NCI-H748 treated with DMSO at 0.1 percent for 48 hours (cell line): ENCODE data around the gene AKAP8L.
"Not testable (repeated sequence)": the region's sequence is repeated elsewhere in the genome, so short reads cannot be mapped to it uniquely, and the experiment has no call there.

Source experiments
- DNase-seq: peaks from one replicate; lab custom pipeline; 2025; lab: John Stamatoyannopoulos, UW

AKAP8L gene

DNA sequence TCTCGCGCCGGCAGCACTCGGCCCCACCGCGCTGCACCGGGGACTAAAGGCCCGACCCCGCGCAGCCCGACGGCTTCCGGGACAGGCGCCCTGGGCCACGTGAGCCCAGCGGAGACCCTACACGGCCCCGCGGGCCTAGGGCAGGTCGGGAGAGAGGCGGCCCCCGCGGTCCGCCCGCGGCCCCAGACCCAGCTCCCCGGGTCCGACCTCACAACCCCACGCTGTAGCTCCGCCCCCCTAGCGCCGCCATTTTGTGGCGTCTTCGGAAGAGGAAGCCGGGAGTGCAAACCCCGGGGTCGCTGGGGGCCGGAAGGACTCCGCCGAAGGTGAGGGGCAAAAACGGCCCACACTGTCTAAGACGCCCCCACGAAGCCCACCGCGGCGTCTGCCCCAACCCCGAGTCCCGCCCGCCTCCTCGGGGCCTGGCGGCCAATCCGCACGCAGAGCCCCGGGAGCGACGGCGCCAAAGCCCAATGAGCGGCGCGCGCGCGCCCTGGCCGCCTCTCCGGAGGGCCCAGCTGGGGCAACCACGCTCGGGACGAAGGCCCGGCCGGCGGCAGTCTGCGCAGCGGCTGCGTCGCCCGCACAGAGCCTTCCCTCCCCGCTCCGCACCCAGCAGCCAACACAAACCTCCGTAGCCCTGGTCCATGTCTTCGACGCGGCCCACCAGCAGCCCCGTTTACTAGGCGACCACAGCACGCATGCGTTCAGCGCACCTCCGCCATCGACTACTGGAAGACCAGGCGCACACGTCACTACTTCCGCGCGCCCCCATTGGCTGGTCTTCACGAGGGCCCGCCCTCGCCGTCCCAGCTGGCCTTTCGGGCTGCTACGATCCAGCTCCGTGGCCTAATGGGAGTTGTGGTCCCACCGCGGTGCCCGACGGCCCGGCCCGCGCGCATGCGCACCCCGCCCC is 39.4 kb downstream of the AKAP8L start, which contains the start of gene AKAP8:
TSS of gene AKAP8 (minus strand) at position 705 of the 916 bp plus-strand sequence. CDS start at position 649, 56 bp downstream.
- peak; percentile 80 for DNase-seq

DNA sequence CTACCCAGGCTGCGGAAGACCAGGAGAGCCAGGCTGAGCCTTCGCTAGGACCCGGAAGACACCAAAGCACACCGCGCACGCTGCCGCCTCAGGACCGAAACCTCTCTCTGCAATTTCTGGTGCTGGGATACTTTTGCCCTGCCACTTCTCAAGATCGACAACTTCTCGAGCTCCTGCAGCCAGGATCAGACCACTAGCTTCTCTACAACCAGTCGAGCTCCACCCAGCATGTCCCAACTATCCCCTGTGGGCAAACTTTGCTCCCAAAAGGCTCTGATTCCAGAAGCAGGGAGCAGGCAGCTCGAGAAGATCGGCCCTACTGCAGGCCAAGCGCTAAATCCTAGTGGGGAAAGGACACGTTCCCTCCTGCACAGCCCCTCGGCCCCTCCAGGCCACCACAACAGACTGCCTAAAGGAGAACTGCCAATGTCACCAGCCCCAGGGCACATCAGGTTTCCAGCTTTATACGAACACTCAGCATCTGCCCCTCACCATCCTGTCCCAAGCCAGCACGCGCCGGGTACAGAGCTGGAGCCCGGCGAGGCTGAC is 40.2 kb downstream of the AKAP8L start:
- DNase-seq: no peak

DNA sequence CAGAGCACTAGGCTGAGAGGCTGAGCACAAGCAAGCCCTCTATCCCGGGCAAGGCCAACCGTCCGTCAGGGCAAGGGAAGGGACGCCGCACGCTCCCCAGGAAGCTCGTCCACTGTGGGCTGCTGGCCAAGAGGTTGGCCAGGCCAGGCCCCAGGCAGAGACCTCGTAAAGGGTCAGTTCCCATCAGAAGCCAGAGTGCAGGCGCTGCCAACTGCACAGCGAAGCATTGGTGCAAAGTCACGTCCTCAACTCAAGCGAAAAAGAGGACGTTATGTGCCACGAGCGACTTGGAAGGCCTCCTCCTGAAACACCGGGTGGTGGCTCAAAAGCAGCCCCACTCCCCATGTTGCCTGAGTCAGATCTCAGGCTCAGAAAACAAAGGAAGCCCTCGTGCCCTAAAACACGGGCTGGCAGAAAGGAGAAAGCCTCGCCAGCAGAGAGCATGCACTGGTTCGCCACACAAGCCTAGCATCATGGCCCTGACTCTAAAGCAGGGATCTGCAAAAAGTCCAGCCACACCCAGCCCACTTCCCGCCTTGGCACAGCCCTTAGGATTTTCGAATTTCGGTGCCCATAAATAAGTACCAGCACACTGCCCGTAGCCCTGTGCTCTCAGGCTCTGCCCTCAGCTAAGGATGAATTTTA is 43.9 kb downstream of the AKAP8L start:
- no peak for DNase-seq

DNA sequence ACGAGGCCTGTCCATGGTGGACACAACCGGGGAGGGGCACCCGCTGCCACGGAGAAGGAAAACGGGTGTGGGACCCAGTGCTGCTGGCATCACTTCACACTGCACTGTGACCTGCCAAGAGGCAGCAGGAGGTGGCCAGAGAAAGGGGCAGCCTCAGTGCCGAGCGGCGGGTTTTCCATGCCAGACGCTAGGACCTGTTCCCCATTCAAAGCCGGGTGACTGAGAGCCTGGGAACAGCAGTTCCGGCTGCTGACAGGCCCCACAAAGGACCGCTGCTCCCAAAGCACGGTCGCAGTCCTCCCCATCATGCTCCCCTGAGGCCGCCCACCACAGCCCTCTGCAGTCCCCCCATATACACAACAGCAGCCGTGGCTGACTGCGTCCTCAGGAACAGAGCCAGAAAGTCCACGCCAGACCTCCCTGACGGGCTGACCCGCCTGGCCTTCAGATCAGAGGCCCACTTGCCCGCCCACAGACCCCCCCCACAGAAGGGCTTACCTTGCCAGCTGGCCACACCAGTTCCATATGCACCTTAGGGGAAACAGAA is 44.6 kb downstream of the AKAP8L start:
- no peak for DNase-seq

DNA sequence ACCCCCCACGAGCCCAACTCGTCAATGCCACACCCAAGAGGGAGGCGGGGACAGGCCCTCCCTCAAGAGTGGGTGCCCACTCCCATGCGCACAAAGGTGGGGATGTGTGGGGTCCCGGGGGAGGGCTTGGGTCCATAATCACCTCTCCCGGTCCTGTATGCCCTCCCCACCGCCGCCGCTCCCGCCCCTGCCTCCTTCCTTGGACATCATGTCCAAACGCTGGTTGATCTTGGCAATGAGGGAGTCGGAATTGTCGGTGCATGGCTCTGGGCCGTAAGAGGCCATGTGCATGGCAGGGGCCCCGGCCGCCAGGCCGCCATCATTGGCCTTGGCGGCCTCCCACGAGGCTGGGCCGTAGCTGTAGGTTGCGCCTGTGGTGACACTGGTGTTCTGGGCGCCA is 45.1 kb downstream of the AKAP8L start:
- no peak for DNase-seq

DNA sequence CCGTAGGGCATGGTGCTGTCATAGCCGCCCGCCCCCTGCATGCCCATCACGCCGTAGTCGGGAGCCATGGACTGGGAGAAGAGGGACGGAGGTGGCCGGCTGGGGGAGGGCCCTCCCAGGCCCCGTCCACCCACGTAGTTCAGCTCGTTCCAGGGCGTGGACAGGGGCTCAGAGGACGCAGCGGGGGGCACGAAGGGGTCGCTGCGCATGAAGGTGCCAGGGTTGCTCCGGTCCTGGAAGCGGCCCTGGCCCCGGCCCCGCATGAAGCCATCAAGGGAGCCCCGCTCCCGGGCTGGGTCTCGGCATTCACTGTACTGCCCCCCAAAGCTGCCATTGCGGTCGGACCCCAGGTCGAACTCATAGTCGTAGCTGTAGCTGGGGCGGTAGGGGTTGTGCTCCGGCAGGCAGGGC is 45.9 kb downstream of the AKAP8L start:
- no peak for DNase-seq

DNA sequence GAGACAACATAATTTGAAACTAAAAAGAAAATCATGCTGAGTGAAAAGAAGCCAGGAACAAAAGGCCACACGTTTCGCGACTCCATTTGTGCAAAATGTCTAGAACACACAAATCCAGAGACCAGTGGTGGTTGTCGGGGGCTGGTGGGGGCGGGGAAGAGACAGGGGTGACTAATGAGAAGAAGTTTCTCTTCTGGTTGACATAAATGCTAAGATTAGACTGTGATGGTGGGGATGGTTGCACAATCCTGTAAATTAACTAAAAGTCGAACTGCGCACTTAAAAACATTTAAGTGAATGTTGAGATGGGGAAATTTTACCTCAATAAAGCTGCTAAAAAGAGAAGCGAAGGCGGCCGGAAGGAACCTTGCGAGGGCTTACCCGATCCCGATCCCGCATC is 46.3 kb downstream of the AKAP8L start:
- DNase-seq: no peak

DNA sequence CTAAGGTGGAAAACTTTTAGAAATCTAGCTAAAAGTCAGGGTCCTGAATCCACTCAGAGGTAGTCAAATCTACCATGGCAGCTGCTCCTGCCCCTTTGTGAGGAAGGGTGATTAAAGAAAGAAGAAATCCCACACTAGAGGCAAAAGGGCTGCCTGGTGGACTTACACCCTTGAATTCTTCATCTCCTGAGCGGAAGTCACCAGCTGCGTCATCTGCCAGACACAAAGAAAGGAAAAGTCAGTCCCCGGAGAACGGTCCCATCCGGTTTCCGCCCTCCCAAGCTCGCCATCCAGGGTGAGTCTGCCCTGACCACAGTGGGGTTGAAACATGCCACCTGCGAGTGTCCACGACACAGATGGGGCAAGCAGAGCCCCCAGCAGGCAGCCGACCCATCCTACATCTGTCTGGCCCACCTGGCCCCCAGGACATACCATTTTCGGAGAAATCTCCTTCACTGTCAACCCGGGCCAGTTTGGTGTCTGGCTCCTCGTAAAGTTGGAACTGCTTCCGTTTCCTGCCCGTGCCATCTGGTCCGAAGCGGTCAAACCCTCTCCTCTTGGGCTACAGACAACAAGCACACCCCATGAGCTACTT is 46.9 kb downstream of the AKAP8L start:
- no peak for DNase-seq

DNA sequence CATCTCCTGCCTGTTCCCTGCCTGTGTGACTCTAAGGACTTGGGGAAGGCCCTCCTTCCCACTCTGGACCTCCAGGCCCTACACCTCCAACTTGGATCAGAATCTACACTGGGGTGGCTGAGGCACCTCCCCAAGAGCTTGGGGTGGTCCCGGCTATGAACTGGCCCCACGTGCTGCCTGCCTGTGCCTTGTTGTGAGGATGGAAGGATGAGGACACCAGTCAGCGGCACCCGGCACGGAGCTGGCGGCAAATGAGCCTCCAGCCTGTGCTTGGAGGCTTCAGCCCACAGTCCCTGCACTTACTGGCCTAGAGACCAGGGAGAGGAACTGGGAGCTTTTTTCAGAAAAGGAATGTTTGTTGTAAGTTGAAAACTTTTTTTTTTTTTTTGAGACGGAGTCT is 47.7 kb downstream of the AKAP8L start:
- no peak for DNase-seq

DNA sequence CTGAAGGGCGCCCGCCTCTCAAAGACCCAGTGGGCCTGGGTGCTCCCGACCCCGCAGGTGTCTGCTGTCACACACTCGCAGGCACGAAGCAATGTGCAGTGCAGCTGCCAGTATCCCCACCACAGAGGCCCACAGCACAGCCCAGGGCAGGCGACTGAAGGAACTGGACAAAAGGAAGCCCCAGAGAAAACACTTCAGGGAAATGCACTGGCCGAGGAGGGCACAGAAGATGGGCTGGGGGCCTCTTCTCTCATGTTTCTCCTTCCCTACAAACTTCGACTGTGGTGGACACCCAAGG is 49.2 kb downstream of the AKAP8L start:
- no peak for DNase-seq

DNA sequence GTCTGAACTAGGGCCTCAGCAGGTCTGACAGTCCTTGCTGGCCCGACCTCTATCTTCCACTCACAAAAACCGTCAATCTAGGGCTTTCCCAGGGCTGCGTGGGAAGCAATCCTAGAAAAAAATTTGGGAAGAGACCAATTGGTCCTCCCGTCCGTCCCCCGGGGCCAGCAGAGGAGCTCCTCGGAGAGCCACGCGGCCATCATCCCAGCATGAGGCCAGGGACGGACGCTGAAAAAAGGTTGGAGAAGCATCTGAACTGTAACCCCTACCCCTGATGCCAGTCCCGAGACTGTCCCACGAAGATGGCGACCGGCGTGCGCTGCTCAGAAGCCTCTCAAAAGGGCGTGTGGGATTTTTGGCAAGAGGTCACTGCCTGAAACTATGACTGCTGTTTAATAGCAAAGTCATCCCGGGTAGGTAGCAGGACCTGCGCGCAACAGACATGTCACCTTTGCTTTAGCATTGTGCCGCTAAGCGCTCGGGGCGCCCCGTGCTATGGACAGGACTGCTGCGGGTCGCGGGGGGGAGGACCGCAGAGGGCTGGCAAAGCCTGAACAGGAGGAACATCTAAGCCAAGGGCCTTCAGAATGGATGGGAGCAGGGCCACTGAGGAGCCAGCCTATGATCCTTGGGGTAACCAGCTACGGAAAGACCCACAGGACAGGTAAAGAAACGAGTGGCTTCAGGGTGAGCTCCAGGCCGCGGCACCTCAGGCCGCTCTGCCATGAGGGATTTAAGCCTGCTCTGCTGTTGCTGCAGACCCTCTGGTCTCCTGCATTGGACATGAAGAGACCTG is 49.8 kb downstream of the AKAP8L start:
- DNase-seq: no peak

DNA sequence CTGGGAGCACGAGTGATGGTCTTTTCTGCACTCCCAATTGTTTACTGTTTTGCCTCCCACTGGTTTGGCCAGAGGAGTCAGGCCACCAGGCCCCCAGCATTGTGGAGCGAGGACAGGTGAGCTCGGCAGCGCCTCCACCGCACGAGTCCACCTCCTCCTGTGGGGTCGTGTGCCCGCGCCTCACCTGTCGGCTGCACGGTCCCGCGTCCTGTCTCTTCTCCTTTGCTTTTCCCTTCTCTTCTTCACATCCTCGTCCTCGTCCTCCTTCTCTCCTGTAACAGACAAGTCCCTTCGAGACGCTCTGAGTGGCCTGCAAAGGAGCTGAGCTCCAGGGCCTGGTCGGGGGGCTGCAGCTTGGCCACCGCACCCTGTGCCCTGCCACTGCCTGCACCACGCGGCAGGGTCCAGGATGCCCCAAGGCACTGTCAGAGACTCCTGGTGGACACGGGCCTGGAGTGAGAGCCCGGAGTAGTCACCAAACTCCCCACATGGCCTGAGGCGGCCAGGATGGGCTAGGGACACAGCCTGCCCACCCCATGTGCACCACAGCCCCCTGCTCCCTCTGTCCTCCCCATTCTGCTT is 50.6 kb downstream of the AKAP8L start:
- no peak for DNase-seq

DNA sequence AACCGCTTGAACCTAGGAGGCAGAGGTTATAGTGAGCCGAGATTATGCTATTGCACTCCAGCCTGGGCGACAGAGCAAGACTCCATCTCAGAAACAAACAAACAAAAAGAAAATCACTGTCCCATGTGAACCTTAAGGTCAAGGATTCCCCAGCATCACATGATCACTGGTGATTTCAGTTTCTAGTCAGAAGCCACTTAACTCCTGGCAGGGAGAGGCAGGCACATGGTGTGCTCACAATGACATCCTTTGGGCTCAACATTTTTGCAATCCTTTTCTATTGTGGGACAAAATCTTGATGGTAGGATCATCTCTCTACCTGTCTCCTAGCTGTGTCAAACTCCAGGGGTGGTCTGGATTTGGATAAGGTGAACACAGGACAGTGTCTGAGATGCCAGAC is 51.3 kb downstream of the AKAP8L start:
- no peak for DNase-seq

DNA sequence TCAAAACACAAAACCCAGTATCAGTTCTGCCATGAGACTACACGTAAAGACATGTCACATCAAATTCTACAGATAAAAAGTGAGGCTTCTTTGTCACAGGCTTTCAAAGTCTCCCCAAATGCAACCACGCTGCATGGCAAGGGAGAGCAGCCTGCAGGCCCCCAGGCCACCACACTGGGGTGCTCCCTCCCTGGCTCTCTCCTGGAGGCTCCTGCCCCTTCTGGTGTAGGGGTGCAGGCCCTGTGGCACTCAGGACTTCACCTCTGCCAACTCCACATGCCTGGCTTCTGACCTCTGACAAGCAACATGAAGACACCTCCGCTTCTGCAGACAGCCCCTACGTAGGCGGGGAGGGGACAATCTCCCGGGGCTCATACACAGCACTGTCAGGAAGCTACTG is 53.5 kb downstream of the AKAP8L start:
- no peak for DNase-seq

DNA sequence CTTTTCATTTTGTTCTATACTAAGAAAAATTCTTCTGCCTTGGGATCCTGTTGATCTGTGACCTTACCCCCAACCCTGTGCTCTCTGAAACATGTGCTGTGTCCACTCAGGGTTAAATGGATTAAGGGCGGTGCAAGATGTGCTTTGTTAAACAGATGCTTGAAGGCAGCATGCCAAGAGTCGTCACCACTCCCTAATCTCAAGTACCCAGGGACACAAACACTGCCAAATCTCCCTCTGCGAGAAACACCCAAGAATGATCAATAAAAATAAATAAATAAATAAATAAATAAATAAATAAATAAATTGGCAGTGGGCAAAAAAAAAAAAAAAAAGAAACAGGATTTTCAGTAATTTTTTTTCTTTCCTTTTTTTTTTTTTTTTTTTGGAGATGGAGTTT is 55.0 kb downstream of the AKAP8L start:
- not testable (repeated sequence) for DNase-seq

DNA sequence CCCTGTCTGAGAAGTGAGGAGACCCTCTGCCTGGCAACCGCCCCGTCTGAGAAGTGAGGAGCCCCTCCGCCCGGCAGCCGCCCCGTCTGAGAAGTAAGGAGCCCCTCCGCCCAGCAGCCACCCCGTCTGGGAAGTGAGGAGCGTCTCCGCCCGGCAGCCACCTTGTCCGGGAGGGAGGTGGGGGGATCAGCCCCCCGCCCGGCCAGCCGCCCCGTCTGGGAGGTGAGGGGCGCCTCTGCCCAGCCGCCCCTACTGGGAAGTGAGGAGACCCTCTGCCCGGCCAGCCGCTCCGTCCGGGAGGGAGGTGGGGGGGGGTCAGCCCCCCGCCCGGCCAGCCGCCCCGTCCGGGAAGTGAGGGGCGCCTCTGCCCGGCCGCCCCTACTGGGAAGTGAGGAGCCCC is 55.7 kb downstream of the AKAP8L start:
- DNase-seq: not testable (repeated sequence)

DNA sequence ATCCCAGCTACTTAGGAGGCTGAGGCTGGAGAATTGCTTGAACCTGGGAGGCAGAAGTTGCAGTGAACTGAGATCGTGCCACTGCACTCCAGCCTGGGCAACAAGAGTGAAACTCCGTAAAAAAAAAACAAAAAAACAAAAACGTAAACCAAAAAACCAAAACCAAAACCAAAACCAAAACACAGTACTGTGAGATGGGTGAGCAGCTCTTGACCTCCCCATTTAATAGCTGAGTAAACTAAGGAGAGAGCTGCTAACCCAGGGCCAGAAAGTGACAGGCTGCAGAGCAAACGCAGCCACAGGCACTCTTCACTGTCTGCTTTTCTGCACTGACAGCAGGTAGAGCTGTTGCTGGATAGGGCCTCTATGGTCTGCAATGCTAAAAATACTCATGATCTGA is 58.8 kb downstream of the AKAP8L start:
- not testable (repeated sequence) for DNase-seq

DNA sequence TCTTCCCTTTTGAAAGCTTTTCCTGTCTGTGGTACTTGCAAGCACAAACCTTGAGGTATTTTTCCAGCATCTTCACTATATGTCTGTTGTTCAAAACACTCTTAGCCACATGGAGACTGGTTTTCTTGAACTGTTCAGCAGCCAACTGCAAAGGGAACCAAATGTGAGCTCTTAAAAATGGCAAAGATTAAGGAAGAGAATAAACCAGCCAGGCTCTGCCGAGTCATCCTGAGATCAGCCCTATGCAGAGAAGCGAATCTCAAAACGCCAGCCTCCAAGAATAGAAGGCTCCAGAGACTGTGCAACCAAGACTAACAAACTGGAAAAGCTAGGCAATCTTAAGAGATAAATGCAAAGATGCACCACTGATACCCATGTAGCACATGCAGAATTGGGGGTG is 59.9 kb downstream of the AKAP8L start:
- no peak for DNase-seq

DNA sequence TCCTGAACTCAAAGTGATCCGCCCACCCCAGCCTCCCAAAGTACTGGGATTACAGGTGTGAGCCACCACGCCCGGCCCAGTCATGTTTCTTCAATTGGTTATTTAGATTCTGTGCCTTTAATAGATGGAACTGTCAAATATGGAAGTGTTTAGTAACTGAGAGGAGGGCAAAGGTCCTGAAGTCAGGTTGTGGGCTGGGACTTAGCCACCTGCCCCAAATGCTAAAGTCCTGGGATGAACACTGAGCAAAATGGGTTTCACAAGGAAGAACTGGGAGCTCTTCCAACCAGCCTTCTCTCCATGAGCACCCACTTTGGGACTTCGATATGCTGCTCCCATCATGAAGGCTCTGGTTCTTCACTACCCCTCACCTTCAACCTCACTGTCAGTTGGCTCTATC is 60.9 kb downstream of the AKAP8L start:
- no peak for DNase-seq

DNA sequence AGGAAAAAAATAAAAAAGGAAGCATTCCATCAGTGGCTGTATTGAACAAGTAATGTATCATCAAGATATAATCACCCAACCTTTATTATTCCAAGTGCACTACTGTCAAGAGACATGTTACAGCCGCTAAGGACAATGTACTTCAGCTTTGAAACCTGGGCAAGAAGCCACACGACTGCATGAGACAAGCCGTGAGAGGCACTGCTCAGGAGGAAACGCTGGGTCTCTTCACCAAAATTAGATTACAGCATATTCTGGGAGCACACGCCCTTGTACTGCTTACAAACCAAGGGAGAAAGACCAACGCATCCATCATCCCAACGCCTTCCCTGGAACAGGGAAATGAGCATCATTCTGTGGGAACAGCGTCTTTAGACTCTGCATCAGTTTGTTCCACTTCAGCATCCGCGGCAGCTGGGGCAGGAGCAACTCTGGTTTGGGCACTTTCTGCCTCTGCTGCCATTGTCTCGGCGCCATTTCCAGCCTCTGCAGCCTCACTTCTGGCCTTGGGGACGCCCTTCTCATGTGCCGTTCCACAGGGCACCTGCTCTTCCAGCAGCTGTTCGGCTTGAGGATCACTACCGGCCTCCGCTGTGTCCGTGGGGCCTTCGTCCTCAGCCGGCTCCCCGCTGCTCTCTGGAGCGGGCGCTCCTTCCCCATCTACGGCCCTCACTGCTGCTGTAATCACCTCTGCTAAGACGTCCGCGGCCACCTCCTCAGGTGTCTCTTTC is 64.1 kb downstream of the AKAP8L start:
- no peak for DNase-seq

DNA sequence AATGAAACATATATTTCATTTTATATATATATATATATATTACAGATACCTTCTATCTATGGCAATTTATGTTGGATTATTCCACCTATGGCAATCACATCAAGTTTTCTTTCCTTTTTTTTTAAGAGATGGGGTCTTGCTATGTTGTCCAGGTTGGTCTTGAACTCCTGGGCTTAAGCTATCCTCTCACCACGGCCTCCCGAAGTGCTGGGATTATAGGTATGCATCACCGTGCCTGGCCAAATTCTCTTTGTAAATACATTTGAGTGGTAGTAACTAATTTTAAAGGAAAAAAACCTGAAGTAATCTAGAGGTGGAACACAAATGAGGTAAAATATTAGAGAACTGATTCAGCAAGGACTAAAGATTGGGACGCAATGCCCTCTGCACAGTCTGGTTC is 64.9 kb downstream of the AKAP8L start:
- DNase-seq: no peak
